ENCODE results near the gene MOB2.

MOB2 gene

DNA sequence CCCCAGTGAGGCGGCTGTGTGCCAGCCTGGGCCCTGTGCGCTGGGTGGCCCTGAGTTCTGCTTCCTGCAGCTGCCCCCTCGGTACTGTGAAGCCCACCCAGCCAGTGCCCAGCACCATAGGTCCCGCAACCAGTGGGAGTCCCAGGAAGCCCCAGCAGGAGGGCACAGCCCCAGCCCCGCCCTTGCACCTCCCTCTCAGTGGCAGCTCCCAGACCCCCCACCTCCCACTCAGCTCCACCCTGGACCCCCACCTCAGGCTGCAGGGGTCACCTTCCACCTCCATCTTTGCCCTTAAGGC, 30.9 kb downstream of the MOB2 start:
- DNase-seq, result no peak

DNA sequence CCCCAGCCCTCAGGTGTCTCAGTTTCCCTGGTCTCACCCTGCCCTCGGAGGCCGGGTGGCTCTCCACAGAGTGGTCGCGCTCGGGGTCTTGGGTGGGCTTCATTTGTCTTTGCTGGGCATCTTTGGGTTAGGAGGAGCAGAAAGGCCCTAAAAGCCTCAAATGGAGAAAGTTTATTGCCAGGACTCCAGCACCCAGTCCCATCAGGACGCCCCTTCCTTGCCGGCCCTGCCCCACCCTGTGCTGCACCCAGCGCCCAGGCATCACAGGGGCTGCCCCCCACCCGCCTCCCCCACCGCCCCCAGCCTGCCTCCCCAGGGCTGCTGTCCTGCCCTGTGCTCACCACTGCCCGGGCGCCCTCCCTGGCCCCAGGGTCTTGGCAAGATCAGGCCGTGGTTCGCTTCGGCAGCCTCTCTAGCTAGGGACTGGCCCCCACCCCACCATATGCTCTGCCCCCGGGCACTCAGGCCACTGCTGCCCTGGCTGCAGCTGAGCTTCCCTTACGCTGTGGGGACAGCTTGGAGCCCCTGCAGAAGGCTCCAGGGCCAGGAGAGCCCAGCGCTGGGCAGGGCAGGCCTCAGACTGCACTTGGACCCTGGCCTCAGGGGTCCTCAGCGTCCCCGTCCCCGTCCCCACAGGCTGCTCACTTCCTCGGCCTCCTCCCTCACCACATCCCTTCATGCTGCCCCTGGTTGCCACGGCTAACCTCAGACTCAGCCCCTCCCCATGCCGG, 31.4 kb downstream of the MOB2 start:
- no peak for DNase-seq

DNA sequence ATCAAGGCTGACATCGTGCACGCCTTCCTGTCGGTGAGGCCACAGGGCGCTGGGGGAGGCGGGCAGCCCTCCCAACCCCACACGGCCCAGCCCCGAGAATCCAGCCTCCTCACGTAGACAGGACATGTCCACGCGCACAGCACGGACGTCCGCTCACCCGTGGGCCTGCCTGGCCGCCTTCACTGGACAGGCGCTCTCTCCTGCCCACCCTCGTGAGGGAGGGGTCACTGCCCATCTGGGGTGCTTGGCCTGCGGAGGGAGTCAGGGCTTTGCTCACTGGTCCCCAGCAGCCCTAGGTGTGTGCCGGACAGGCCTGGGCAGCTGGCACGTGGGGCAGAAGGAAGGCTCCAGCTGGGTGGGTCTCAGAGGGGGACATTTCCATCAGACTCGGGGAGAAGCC, 32.0 kb downstream of the MOB2 start:
- DNase-seq, result no peak

DNA sequence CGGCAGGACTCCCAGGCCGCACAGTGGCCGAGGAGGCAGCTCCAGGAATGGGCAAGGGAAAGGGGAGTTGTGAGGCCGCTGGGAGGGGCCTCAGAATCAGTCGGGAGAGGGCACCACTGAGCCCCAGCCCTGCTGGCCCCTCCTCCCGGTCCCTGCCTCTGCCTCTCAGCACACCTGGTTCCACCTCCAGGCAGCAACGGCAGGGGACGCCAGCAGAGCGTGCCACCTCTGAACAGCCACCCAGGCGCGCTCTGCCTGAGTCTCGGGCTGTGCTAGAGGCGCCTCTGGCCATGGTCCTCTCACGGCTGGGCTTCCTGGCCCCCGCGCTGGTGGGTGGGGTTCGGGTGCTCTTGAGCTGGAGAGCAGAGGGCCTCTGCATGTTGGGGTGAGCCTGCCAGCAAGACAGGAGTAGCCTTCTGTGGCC, 33.0 kb downstream of the MOB2 start:
- DNase-seq, result no peak

DNA sequence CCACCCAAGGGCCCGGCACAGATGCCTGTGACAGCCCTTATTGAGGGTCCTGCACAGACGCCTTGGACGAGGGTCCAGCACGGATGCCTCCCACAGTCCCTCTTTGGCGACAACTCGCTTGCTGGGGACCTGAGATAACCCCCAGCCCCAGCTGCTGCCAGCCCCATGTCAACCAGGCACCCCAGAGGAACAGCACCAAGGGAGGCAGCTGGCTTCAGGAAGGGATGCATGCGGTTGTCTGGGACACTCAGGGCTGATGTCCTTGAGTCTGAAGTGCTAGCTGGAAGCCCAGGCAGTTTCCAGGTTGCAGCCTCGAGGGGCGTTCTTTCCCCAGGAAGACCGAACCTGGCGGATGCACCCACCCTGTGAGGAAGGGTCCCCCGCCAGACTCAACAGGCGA, 33.8 kb downstream of the MOB2 start:
- no peak for DNase-seq

DNA sequence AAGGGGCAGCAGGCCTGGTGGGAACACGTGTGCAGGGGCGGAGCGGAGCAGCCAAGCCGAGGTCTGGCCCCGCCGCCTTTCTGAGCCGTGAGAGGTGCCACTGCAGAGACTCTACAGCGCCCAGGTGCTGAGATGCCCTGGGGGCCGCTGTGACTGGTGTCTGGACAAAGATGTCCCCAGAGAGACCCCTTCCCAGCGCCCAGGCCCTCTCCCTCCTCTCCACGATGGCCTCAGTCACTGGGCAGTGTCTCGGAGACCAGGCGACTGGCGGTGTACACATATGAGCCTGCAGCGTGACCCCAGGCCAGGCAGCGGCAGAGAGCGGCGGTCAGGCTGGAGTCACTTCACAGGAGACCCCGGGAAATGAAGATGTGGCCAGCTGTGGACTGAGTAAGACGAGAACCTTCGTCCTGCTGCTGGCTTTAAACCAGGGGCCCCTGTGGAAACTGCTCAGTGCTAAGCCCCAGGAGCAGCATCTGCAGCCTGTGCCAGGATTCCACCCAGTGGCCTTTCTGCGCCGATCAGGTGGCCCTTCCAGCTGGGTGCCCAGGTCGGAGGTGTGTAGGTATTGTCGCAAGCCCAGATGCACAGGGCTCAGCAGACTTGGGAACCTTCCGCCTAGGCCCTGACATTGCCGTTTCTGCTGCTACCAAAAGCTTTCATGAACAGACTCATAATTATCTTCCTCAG, 34.7 kb downstream of the MOB2 start:
- DNase-seq, result no peak

DNA sequence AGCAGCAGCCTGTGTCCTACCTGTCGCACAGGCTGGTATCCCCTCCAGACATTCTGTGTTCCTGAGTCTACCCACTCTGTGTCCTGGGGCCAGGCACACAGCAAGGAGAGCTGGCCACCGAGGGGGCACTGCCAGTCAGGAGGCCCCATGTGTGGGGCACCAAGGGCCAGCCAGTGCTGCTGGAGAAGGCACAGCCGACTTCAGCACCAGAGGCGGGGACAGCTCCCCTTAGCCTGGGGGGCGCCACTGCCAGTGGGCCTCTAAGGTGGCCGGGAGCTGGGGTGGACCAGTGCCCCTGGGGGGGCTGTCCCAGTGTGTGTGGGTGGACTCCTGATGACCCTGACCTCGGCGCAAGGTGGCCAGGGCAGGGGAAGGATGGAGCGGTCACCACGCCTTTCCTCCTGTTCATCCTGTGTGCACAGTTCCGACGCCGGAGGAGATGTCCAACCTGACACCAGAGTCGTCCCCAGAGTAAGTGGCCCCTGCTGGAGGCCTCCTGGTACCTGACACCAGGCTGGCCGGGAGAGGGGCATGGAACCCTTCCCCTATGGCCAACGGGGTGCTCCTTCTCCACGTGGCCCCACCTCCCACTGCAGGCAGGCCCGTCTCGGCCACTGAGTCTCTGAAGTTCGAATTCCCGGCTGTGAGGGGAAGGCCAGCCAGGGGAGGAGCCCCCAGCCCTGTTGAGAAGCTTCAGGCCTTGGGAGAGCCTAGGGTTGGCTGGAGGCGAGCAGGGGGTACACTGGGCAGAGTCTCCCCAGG, 35.4 kb downstream of the MOB2 start:
- DNase-seq, result no peak

DNA sequence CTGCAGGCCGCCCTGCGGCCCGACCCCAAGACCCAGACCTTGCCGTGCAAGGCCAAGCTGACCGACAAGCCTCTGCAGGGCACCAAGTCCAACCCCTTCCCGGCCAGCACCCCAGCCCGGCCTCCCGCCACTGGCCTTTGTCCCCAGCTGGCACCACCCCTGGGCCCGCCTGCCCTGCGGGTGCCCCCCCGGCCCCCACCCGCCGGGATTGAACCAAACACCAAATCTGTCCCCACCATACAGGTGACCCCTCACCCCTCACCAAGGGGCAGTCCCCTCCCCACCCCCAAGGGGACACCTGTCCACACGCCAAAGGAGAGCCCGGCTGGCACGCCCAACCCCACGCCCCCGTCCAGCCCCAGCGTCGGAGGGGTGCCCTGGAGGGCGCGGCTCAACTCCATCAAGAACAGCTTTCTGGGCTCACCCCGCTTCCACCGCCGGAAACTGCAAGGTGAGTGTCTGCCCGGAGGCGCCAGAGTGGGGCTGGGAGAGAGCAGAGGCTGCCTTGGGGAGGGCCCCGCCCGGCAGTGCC, 36.2 kb downstream of the MOB2 start:
- no peak for DNase-seq

DNA sequence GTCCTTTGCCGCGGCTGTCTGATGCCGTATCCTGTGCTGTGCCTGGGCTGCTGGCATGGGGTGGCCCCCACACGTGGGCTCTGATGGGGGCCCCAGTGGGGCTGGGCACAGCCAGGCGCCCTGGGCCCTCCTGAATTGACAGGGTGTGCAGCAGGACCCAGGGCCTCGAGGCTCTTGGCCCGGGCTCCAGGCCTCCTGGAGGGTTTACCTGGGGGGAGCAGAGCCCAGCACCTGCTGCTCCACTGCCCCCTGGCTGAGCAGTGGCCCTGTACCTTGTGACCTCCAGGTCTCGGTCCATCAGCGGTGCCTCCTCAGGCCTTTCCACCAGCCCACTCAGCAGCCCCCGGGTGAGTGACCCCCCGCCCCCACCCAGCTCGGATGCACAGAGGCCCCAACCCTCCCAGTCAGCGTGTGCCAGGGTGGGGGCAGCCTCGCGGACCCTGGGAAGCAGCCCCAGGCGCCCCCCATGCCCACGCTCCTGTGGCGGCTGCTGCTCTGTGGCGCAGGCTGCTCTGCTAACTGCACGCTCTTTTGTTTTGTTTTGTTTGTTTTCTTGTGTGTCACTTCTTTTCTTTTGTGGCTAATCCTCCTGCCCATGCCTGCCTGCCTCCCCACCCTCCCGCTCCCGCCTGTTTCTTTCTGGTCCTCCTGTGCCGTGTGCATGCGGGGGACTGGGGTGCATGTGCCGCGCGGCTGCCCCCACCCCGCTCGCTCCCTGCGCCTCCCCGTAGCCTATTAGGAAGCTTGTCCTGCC, 36.9 kb downstream of the MOB2 start:
- DNase-seq, result no peak

DNA sequence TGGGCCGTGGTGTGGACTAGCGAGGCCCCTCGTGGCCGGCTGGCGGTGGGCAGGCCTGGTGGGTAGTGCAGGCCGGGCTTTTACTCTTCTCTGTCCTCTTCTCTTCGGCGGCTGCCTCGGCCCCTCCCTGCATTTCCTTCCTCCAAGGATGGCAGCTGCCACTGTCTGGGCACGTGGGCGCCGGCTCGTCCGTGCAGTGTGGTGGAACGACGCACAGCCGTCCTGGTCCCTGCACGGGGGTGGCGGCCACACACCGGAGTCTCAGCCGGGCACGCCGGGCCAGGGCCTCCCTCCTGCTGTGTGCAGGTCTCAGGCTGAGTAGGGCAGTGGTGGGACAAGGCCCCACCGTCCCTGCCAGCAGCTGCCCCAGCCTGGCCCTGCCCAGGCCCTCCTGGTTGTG, 37.7 kb downstream of the MOB2 start:
- no peak for DNase-seq

DNA sequence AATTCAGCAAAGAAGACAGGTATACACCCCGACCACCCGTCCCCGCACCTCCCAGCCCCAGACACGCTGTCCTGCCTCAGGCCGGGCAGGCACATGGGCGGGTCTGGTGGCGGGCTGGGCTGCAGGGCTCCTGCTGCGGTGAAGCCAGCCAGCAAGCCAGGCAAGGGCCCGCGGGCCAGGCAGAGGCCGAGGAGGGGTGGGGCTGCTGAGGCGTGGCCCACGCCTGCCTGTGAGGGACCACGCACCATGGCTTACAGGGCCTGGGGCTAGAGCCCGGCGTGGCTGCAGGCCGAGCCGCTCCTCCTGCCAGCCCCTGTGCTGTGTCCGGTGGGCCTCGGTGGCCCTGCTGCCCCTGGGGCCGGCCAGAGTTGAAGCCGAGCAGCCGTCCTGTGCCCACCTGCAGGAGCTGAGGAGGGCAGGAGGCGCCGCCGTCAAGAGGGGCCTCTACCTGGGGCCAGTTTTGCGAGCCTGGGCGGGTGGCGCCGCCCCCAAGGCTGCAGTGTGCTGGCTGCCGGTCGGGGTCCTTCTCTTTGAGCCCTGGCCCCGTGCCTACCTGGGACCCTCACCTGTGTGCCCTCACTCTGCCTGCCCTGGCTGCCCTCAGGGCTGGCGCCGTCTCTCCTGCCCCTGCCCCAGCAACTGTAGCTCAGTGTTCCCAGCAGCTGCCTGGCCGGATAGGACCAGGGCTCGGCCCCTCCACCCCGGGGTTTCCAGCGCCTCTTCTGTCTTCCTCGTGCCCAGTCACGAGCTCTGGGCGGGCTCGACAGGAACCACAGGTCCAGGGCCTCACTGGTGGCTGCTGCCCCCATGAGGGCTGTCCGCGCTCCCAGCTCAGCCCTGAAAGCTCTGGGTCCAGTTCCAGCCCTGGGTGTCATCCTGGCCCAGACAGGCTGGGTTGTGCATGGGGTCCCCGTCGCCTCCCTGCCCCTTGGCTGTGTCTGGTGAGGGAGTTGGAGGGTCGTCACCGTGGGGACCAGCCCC, 38.4 kb downstream of the MOB2 start:
- no peak for DNase-seq

DNA sequence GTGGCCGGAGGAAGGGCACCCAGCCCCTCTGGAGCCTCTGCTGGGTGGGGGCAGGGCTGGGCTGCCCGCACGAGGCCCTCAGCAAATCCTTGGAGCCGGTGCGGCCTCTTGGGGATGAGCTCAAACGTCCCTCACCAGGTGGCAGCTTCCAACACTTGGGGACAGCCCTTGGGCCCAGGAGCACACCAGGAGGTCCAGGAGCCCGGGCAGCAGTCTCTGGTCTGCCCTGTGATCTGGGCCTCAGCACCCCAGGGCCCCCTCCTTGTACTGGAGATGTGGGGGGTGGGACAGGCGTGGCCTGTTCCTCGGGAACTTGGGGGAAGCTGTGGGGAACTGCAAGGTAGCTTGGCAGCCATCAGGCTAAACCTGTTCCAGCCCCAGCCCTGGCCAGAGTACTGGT, 40.0 kb downstream of the MOB2 start:
- no peak for DNase-seq

DNA sequence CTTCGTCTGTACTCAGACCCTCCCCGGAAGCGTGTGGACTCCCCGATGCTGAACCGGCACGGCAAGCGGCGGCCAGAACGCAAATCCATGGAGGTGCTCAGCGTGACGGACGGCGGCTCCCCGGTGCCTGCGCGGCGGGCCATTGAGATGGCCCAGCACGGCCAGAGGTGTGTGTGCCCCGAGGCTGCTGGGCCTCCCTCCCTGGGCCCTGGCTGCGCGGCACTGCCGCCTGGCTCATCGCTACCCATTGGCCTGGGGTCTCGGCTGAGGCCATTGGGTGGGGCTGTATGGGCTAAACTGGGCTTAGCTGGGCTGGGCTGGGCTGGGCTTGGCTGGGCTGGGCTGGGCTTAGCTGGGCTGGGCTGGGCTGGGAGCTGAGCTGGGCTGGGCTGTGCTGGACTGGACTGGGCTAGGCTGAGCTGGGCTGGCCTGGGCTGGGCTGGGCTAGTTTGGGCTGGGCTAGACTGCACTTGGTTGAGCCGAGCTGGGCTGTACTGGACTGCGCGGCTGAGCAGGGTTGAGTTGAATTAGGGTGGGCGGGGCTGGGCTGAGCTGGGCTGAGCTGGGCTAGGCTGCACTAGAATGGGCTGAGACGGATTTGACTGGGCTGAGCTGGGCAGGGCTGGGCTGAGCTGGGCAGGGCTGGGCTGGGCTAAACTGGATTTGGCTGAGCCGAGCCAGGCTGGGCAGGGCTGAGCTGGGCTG, 40.7 kb downstream of the MOB2 start:
- no peak for DNase-seq

DNA sequence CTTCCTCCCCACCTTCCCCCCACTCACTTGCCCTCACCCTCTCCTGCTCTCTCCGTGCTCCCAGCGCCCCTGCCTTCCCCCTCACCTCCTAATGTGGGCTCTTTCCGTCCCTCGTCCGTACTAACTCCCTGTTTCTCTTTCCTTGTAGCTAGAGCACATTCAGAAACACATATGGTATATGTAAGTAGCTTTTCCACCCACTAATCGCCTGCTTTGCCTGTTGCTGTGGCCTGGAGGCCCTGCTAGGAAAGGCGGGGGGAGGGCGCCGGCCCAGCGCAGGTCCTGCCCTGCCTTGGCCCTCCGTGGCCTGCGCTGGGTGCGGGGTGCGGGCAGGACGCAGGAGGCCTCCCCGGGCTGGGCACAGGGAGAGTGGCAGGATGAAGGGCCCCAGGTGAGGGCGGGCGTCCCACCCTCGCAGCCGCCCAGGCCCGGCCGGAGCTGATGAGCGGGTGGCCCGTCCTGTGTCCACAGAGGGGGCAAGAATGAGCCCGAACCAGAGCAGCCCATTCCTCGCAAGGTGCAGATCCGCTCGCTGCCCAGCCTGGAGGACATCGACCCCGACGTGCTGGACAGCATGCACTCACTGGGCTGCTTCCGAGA, 41.7 kb downstream of the MOB2 start:
- no peak for DNase-seq

DNA sequence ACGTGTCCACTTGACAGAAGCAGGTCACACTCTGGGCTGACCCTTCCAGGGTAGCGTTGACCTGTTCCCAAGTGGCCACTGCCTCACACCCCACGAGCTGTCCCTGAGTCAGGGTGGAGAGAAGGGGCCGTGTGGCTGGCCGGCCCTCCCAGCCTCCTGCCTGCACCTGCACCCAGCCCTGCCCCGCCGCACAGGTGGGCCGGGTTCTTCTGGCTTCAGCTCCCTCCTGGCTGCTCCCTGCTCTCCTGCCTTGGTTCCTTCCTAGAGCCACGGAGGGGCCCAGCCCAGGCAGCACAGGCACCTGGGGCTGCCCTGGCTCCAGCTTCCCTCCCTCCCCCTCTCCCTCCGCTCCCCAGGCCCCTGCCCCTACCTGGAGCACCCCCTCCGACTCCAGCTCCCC, 42.3 kb downstream of the MOB2 start:
- DNase-seq, result no peak

DNA sequence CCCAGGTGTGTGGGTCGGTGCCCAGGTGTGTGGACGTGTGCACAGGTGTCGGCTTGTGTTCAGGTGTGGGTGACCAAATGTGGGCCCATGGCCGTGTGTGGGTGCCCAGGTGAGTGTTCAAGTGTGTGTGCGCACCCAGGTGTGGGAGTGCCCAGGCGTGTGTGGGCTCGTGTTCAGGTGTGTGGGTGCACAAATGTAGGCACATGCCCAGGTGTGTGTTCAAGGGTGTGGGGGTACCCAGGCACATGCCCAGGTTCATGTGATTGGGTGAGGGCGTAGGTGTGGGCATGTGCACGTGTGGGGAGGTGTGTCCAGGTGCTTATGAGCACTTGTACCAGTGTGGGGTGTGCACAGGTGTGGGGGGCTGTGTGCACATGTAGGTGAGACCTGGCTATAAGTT, 42.8 kb downstream of the MOB2 start:
- DNase-seq, result no peak

DNA sequence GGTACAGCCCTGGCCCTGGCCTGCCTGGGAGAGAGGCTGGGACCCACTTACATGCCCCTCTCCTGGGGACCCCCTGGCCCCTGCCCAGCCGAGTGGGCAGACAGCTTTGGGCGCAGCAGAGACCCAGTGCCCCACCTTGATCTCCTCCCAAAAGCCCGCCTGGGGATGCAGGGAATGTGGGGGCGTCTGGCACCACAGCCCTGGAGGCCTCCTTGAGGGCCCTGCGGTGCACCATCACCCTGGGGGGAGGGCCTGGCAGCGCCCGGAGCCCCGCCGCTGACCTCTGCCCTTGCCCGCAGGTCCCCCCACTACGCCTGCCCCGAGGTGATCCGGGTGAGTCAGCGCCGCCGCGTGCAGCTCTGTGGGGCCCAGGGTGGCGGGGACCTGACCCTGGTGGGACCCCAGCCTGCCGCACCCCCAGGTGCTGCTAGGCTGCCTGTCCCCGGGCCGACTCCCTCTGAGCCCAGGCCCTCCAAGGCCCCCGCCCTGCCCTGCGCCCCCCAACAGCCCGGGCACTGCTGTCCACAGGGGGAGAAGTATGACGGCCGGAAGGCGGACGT, 43.7 kb downstream of the MOB2 start:
- DNase-seq, result no peak

DNA sequence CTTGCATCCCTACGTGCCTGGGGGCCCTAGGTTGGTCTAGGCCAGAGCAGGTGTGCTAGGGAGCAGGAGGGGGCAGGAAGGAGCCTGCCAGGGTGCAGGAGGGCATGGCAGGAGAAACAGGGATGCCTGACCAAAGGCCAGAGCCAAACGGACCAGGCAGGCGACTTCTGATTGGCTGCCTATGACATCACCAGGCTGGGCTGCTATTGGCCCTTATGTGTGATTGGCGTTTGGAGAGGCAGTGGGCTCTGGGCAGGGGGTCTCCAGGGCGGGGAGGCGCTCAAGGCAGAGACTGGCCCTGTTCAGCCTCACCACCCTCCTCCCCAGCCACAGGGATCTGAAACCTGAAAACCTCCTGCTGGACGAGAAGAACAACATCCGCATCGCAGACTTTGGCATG, 44.4 kb downstream of the MOB2 start:
- DNase-seq, result no peak

DNA sequence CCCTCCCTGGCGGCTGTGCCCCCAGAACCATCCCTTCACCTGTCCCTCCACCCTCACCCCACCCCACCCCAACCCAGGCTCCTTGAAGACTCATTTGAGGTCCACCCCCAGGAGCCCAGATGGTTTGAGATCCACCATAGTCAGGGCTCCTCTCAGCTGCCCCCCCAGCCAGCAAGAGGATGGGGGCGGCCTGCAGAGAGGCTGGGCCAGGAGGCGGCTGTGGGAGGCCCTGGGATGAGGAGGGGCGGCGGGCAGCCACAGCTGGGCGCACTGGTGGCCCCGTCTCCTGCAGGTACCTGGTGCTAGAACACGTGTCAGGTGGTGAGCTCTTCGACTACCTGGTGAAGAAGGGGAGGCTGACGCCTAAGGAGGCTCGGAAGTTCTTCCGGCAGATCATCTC, 46.1 kb downstream of the MOB2 start:
- no peak for DNase-seq

DNA sequence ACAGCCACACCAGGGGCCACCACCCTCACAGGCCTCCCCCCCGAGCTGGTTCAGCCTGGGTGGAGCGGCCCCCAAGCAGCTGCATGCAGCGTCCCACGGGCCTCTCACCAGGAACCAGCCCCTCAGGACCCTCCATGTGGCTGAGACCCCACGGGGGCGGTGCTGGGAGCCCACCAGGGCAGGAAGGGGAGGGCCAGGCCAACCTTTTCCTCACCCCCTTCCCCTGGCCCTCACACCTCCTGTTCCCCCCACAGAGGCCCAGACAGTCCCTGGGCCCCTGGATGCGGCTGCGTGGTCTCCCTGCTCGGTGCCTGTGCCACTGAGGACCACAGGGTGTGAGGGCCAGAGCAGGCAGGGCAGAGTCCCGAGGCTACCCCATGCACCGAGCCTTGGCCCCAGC, 46.5 kb downstream of the MOB2 start:
- DNase-seq, result no peak

DNA sequence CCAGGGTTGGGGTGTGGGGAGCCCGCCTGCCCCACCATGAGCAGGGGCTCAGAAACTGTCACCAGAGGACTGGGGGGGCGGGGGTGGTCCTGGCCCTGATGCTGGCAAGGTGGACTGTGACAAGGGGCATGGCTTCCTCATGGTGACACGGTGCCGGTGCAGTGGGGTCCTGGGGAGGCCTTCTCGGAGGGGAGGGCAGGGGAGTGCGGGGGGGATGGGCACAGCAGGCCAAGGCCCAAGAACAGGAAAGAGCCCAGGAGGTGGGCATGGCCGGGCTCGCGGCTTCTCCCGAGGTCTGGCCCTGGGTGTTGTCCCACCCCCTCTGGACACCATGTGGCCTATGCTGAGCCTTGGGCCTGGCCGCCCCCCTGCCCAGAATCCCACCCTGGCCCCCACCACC, 47.2 kb downstream of the MOB2 start:
- no peak for DNase-seq
